PC-9 (cell line): Measurements from ENCODE around the gene EFEMP2.

ENCODE experiments used
- EZH2 ChIP-seq: fragments of 200-600 bp; sonication (generic); IDR thresholded peaks from 2 replicates; pipeline ENCODE4 v1.8.0; 2017; ENCODE audit warnings: antibody characterized with exemption, low read depth
- TF ChIP-seq, protein P1 (sequence below): fragments of 200-600 bp; sonication (generic); conservative IDR thresholded peaks from 2 replicates; pipeline ENCODE4 v1.6.1; 2017; ENCODE audit warnings: mixed run types, antibody characterized with exemption, mild to moderate bottlenecking, moderate library complexity

DNA sequence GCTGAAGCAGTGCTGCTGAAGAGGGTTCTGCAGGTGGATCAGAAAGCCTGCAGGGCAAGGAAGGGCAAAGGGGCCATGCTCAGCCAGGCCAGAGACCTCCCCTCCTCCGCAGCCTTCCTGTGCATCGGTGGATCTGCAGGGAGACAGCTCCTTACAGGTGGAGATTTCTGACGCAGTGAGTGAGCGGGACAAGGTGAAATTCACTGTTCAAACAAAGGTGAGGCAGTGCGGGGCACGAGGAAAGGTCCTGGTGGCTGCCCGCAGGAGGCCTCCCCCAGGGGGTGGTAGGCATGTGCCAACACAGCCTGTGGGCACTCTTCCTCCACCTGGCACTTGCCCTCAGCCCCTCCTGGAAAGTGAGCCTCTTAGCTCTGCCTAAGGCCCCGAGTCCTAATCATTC is 23.2 kb downstream of the EFEMP2 start:
- no peak for TF ChIP-seq EZH2
- TF ChIP-seq, protein P1, sequence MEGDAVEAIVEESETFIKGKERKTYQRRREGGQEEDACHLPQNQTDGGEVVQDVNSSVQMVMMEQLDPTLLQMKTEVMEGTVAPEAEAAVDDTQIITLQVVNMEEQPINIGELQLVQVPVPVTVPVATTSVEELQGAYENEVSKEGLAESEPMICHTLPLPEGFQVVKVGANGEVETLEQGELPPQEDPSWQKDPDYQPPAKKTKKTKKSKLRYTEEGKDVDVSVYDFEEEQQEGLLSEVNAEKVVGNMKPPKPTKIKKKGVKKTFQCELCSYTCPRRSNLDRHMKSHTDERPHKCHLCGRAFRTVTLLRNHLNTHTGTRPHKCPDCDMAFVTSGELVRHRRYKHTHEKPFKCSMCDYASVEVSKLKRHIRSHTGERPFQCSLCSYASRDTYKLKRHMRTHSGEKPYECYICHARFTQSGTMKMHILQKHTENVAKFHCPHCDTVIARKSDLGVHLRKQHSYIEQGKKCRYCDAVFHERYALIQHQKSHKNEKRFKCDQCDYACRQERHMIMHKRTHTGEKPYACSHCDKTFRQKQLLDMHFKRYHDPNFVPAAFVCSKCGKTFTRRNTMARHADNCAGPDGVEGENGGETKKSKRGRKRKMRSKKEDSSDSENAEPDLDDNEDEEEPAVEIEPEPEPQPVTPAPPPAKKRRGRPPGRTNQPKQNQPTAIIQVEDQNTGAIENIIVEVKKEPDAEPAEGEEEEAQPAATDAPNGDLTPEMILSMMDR = no peak
